GM04504 (cell line): ENCODE results near the gene UBALD2.
A peak's percentile ranks its signal among the peaks of the same experiment; 100 is the strongest.
"Not testable (repeated sequence)": the region's sequence is repeated elsewhere in the genome, so short reads cannot be mapped to it uniquely, and the experiment has no call there.

Experiments
- DNase-seq: peaks from one replicate; pipeline ENCODE4 v3.0.0-alpha.2; 2012; ENCODE audit warnings: low read depth

The UBALD2 gene

GRCh38 chr17:76244721-76245120 is 20.4 kb upstream of the UBALD2 start:
- DNase-seq = not testable (repeated sequence)

GRCh38 chr17:76246080-76247066 is 18.8 kb upstream of the UBALD2 start:
- DNase-seq = no peak

- DNase-seq = no peak
Measured at GRCh38 chr17:76247304-76247703, 17.8 kb upstream of the UBALD2 start.

GRCh38 chr17:76248013-76248782 is 16.9 kb upstream of the UBALD2 start:
- no peak for DNase-seq

- no peak for DNase-seq
Measured at GRCh38 chr17:76250141-76250540, 15.0 kb upstream of the UBALD2 start.

- no peak for DNase-seq
Measured at GRCh38 chr17:76251478-76252039, 13.6 kb upstream of the UBALD2 start.

GRCh38 chr17:76252040-76252954 is 12.9 kb upstream of the UBALD2 start:
- DNase-seq = peak; percentile 96

- not testable (repeated sequence) for DNase-seq
Measured at GRCh38 chr17:76252967-76253766, 12.0 kb upstream of the UBALD2 start.

GRCh38 chr17:76253841-76254240 is 11.3 kb upstream of the UBALD2 start:
- DNase-seq = no peak

- no peak for DNase-seq
Measured at GRCh38 chr17:76254275-76254674, 10.9 kb upstream of the UBALD2 start.

GRCh38 chr17:76255801-76256429 is 9.2 kb upstream of the UBALD2 start:
- no peak for DNase-seq

- DNase-seq = not testable (repeated sequence)
Measured at GRCh38 chr17:76256430-76257050, 8.6 kb upstream of the UBALD2 start.

GRCh38 chr17:76260220-76260619 is 4.9 kb upstream of the UBALD2 start:
- DNase-seq = no peak

- DNase-seq = no peak
Measured at GRCh38 chr17:76260669-76261068, 4.5 kb upstream of the UBALD2 start.

GRCh38 chr17:76261421-76262215 is 3.5 kb upstream of the UBALD2 start:
- DNase-seq = no peak

- no peak for DNase-seq
Measured at GRCh38 chr17:76262732-76263344, 2.3 kb upstream of the UBALD2 start.

- no peak for DNase-seq
Measured at GRCh38 chr17:76263896-76264295, 1.3 kb upstream of the UBALD2 start.

GRCh38 chr17:76264425-76264754 is 758 bp upstream of the UBALD2 start:
- DNase-seq = no peak
